GM12878 (cell line): ENCODE data around the gene MYOM1.

Experiments
- ASH2L ChIP-seq: fragments of 300-600, 200-600 bp; sonication (generic); IDR thresholded peaks from 2 replicates; pipeline ENCODE4 v1.6.1; 2017; ENCODE audit warnings: low read depth, mild to moderate bottlenecking, borderline replicate concordance
- CBFB ChIP-seq: IDR thresholded peaks from 2 replicates; pipeline ENCODE4 v1.6.1; 2016; ENCODE audit warnings: antibody characterized with exemption, low read depth
- EZH2 ChIP-seq: IDR thresholded peaks from 2 replicates; pipeline ENCODE4 v1.6.1; 2012; ENCODE audit warnings: low read depth, mild to moderate bottlenecking, control low read depth, inconsistent platforms, low read length, borderline replicate concordance; ENCODE audit not compliant: control insufficient read depth
- IKZF1 ChIP-seq: fragments of 450-650 bp; conservative IDR thresholded peaks from 2 replicates; pipeline ENCODE4 v1.6.1; 2017; ENCODE audit warnings: antibody characterized with exemption, mild to moderate bottlenecking
- POLR2A ChIP-seq: IDR thresholded peaks from 2 replicates; pipeline ENCODE4 v1.6.1; 2011; ENCODE audit warnings: low read depth, mild to moderate bottlenecking, low read length
- SP1 ChIP-seq: IDR thresholded peaks from one replicate; pipeline ENCODE4 v1.6.1; 2011; ENCODE audit warnings: low read depth, low read length
- TCF3 ChIP-seq: IDR thresholded peaks from 2 replicates; pipeline ENCODE4 v1.6.1; 2012; ENCODE audit warnings: low read depth, mild to moderate bottlenecking, low read length, borderline replicate concordance; ENCODE audit not compliant: insufficient read depth
- TCF7 ChIP-seq: IDR thresholded peaks from 2 replicates; pipeline ENCODE4 v1.6.1; 2014; ENCODE audit warnings: antibody characterized with exemption, borderline replicate concordance
- TF ChIP-seq, protein P1 (sequence below), 3 experiments: IDR thresholded peaks in 2 of 3; conservative IDR thresholded peaks in 1 of 3; 2 replicates each; pipeline ENCODE4 v1.5.1; 2011; ENCODE audit warnings: low read depth in 3 of 3, low read length in 3 of 3, mild to moderate bottlenecking in 3 of 3, control low read depth in 2 of 3, moderate library complexity in 2 of 3, inconsistent platforms in 1 of 3, mixed read lengths in 1 of 3; ENCODE audit not compliant: control insufficient read depth in 2 of 3, insufficient read depth in 1 of 3; ENCODE audit errors: extremely low read depth in 1 of 3
- TF ChIP-seq, protein P2 (sequence below): IDR thresholded peaks from 2 replicates; pipeline ENCODE4 v1.6.1; 2011; ENCODE audit warnings: borderline replicate concordance, low read depth, mild to moderate bottlenecking, moderate library complexity, mixed read lengths, low read length; ENCODE audit not compliant: insufficient read depth; ENCODE audit errors: extremely low read length
- TF ChIP-seq, protein P3 (sequence below): fragments of 450-650 bp; formaldehyde crosslinking; IDR thresholded peaks from 2 replicates; pipeline ENCODE4 v1.5.0; 2022; ENCODE audit warnings: mild to moderate bottlenecking, missing genetic modification characterization
- TF ChIP-seq, protein P4 (sequence below): IDR thresholded peaks from 2 replicates; pipeline ENCODE4 v1.6.1; 2011; ENCODE audit warnings: low read depth, mild to moderate bottlenecking, low read length, moderate library complexity, borderline replicate concordance; ENCODE audit errors: extremely low read depth

DNA sequence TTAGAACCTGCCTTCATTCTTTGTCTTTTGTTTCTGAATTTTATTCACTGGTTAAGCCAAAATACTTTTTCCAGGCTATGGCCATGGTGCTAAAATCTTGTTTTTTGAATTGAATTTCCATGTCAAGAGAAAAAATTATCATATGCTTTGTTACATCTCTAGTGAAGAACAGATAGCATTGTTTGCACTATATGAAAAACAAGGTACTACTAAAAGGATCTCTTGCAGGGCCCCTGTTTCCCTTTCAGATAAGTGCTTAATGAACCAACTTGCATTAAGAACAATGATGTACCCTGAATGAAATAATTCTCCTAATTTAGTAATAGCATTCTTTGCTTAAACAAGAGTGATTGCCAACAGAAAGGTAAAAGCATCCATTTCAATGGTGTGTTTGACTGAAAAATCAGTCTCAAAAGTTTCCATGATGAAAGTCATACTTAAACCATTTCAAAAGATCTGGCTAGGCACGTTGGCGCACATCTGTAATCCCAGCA is 37.9 kb upstream of the MYOM1 start:
- TF ChIP-seq, protein P1, sequence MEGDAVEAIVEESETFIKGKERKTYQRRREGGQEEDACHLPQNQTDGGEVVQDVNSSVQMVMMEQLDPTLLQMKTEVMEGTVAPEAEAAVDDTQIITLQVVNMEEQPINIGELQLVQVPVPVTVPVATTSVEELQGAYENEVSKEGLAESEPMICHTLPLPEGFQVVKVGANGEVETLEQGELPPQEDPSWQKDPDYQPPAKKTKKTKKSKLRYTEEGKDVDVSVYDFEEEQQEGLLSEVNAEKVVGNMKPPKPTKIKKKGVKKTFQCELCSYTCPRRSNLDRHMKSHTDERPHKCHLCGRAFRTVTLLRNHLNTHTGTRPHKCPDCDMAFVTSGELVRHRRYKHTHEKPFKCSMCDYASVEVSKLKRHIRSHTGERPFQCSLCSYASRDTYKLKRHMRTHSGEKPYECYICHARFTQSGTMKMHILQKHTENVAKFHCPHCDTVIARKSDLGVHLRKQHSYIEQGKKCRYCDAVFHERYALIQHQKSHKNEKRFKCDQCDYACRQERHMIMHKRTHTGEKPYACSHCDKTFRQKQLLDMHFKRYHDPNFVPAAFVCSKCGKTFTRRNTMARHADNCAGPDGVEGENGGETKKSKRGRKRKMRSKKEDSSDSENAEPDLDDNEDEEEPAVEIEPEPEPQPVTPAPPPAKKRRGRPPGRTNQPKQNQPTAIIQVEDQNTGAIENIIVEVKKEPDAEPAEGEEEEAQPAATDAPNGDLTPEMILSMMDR (IDR thresholded peaks at IDR 0.05 in 2 of 3, conservative IDR thresholded peaks at IDR 0.05 in 1 of 3; ENCODE audit: control insufficient read depth in 2 of 3, extremely low read depth in 1 of 3, insufficient read depth in 1 of 3, low read depth in 3 of 3, low read length in 3 of 3), result no peak
- TF ChIP-seq, protein P2, sequence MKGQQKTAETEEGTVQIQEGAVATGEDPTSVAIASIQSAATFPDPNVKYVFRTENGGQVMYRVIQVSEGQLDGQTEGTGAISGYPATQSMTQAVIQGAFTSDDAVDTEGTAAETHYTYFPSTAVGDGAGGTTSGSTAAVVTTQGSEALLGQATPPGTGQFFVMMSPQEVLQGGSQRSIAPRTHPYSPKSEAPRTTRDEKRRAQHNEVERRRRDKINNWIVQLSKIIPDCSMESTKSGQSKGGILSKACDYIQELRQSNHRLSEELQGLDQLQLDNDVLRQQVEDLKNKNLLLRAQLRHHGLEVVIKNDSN, result no peak
- no peak for TF ChIP-seq POLR2A
- no peak for TF ChIP-seq TCF7
- TF ChIP-seq, protein P3, sequence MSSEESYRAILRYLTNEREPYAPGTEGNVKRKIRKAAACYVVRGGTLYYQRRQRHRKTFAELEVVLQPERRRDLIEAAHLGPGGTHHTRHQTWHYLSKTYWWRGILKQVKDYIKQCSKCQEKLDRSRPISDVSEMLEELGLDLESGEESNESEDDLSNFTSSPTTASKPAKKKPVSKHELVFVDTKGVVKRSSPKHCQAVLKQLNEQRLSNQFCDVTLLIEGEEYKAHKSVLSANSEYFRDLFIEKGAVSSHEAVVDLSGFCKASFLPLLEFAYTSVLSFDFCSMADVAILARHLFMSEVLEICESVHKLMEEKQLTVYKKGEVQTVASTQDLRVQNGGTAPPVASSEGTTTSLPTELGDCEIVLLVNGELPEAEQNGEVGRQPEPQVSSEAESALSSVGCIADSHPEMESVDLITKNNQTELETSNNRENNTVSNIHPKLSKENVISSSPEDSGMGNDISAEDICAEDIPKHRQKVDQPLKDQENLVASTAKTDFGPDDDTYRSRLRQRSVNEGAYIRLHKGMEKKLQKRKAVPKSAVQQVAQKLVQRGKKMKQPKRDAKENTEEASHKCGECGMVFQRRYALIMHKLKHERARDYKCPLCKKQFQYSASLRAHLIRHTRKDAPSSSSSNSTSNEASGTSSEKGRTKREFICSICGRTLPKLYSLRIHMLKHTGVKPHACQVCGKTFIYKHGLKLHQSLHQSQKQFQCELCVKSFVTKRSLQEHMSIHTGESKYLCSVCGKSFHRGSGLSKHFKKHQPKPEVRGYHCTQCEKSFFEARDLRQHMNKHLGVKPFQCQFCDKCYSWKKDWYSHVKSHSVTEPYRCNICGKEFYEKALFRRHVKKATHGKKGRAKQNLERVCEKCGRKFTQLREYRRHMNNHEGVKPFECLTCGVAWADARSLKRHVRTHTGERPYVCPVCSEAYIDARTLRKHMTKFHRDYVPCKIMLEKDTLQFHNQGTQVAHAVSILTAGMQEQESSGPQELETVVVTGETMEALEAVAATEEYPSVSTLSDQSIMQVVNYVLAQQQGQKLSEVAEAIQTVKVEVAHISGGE (CRISPR knock-in tag), result no peak
- TF ChIP-seq SP1, result no peak
- no peak for TF ChIP-seq IKZF1
- TF ChIP-seq, protein P4, sequence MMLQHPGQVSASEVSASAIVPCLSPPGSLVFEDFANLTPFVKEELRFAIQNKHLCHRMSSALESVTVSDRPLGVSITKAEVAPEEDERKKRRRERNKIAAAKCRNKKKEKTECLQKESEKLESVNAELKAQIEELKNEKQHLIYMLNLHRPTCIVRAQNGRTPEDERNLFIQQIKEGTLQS, result no peak
- no peak for TF ChIP-seq ASH2L
- TF ChIP-seq EZH2, result no peak
- no peak for TF ChIP-seq CBFB
- no peak for TF ChIP-seq TCF3
